ENCODE results near the gene NFKBIE.
"Not testable (repeated sequence)": the region's sequence is repeated elsewhere in the genome, so short reads cannot be mapped to it uniquely, and the experiment has no call there.

NFKBIE gene

GRCh38 chr6:44245912-44246662 lies 19.3 kb downstream of the NFKBIE start:
- no peak for DNase-seq (ENCODE audit: low read depth, low spot score)

GRCh38 chr6:44245391-44245911 lies 19.9 kb downstream of the NFKBIE start:
- no peak for DNase-seq (ENCODE audit: low read depth, low spot score)

- DNase-seq (ENCODE audit: low read depth, low spot score): no peak
Observed at GRCh38 chr6:44243345-44243744, 22.0 kb downstream of the NFKBIE start.

- no peak for DNase-seq (ENCODE audit: low read depth, low spot score)
Observed at GRCh38 chr6:44238687-44239350, 26.5 kb downstream of the NFKBIE start.

- DNase-seq (ENCODE audit: low read depth, low spot score): no peak
Observed at GRCh38 chr6:44237813-44238433, 27.4 kb downstream of the NFKBIE start.

- DNase-seq (ENCODE audit: low read depth, low spot score): no peak
Observed at GRCh38 chr6:44237021-44237812, 28.1 kb downstream of the NFKBIE start.

- DNase-seq (ENCODE audit: low read depth, low spot score): no peak
Observed at GRCh38 chr6:44235891-44236516, 29.3 kb downstream of the NFKBIE start.

GRCh38 chr6:44235269-44235668 lies 30.1 kb downstream of the NFKBIE start:
- DNase-seq (ENCODE audit: low read depth, low spot score): no peak

GRCh38 chr6:44234101-44235025 lies 31.0 kb downstream of the NFKBIE start:
- no peak for DNase-seq (ENCODE audit: low read depth, low spot score)

- DNase-seq (ENCODE audit: low read depth, low spot score): no peak
Observed at GRCh38 chr6:44233567-44234100, 31.7 kb downstream of the NFKBIE start.

- DNase-seq (ENCODE audit: low read depth, low spot score): no peak
Observed at GRCh38 chr6:44232676-44233566, 32.4 kb downstream of the NFKBIE start.

- DNase-seq (ENCODE audit: low read depth, low spot score): not testable (repeated sequence)
Observed at GRCh38 chr6:44231426-44231825, 33.9 kb downstream of the NFKBIE start.

- DNase-seq (ENCODE audit: low read depth, low spot score): no peak
Observed at GRCh38 chr6:44230034-44230675, 35.2 kb downstream of the NFKBIE start.

GRCh38 chr6:44229376-44230033 lies 35.8 kb downstream of the NFKBIE start:
- no peak for DNase-seq (ENCODE audit: low read depth, low spot score)

GRCh38 chr6:44228836-44229235 lies 36.5 kb downstream of the NFKBIE start:
- DNase-seq (ENCODE audit: low read depth, low spot score): no peak

- no peak for DNase-seq (ENCODE audit: low read depth, low spot score)
Observed at GRCh38 chr6:44228433-44228832, 36.9 kb downstream of the NFKBIE start.

GRCh38 chr6:44228031-44228430 lies 37.3 kb downstream of the NFKBIE start:
- no peak for DNase-seq (ENCODE audit: low read depth, low spot score)
